Glomerular visceral epithelial cell (primary cell): Measurements from ENCODE around the gene RIMBP2.

Experiments used
- DNase-seq: peaks from one replicate; pipeline ENCODE4 v3.0.0-alpha.2; 2016; ENCODE audit errors: extremely low spot score

RIMBP2 gene

DNA sequence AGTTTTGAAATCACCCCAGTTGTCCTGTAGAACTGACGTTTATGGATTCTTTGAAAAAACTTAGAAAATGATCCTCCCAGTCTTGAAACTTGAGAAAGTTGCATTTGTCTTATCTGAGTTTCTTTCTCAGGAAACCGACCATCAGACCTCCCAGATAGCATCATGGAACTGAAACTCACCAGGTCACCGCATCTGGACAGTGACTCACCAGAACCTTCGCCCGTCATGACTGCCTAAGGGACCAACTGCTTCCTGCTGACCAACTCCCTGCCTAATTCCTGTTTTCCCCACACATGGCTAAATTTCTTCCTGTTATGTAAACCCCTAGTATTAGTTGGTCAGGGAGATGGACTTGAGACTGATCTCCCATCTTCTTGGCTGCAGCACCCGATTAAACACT is 175.7 kb downstream of the RIMBP2 start:
- no peak for DNase-seq

DNA sequence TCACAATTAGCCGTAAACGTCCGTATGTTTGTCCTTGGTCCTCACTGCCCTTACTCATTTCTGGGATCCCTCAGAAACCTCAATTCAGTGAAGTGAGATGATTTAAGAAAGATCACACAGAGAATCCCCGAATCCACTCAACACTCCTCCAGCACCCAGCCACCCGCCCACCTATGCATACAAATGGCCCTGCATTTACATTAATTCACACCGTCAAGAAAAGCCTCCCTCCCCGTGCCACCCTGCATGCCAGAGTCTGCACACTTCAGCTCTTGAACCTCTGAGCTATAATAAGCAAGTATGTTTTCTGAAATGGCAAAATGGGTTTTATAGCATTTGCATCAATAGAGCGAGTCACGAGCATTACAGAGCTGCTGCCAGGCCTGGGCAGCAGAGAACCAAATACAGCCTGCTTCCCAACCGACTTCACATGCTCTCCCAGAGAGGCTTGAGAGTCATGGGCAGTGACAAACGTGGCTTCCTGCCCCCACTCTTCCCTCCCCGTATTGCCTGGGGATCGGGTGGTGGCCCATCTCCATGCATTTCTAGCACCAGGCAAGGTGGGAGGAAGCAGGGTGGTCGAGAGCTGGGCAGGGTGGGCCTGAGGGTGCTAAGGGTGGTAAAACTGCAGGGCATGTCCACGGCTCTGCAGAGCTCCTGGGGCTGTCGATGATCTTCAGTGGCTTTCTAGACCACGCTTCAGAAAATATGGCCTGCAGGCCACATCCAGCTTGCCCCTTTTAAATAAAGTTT is 177.6 kb downstream of the RIMBP2 start:
- no peak for DNase-seq

DNA sequence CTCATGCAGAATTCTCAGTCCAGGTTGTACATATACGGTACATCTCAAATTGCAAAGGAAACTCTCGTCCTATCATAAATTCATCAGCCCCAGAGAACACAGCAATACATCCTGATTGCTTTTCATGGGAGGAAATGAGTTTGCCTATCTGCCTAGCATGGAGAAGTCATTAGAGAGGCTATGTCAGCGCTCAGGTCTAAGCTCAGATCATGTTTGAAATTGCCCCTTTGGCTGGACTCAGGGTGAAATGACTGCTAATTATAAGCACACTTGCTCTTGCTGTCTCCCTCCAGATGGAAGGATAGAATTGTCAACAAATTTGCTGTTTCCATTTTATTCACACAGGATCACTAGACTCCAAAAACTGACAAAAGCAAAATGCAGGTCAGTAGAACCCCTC is 178.4 kb downstream of the RIMBP2 start:
- DNase-seq: no peak

DNA sequence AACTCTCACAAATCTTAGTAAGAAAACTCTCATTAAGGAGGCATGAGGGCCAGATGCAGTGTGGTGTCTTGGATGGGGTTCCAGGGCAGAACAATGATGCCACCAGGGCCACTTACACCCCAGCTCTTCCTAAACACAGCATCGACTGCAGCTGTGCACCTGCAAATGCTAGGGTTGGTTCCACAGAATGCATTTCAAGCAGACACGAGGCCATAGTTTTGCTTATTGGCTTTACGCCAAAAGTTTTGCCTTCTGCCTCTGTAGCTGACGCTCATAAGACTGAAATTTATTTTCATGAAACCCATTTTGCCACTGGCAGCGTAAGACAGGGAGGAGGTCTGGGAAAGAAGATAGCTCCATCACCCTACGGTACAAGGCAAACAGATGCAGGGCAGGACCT is 179.0 kb downstream of the RIMBP2 start:
- DNase-seq: no peak

DNA sequence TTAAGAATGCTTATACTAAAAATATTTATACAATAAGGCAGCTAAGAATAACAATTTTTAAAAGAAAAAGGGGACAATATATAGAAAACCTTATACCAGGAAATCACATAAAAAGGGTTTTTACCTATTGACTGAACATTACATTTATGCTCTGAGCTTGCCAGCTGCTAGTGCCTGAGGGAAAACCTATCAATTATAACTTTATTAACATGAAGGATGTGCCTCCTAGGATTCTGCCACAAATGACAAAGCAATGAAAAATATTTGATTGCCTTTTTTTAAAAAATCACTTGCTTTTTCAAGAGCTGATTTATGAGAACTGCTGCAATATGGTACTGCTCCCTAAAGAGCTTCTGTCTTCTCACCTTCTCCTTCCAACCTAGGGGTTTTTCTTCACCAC is 185.7 kb downstream of the RIMBP2 start:
- no peak for DNase-seq

GRCh38 chr12:130529781-130530180 is 186.3 kb downstream of the RIMBP2 start:
- no peak for DNase-seq

GRCh38 chr12:130527239-130527638 is 188.9 kb downstream of the RIMBP2 start:
- no peak for DNase-seq

DNA sequence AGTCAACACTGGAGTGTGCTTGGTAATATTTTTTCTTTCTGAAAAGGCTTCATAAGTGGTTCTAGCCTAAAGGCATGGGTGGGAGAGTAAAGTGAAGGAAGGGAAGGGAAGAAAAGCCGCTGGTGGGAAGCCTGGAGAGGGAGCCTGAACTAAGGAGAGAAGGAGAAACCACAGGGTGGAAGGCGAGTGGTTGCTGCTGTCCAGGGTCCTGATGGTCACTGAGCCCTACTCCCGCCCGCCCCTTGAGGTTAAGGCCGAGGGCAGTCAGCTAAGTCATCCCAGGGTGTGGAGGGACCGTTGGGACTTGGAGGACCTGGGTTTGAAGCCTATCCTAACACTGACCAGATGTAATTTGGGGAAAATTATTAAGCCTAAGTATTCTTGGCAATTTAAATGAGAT is 189.3 kb downstream of the RIMBP2 start:
- no peak for DNase-seq

GRCh38 chr12:130525384-130526172 is 190.5 kb downstream of the RIMBP2 start:
- no peak for DNase-seq

DNA sequence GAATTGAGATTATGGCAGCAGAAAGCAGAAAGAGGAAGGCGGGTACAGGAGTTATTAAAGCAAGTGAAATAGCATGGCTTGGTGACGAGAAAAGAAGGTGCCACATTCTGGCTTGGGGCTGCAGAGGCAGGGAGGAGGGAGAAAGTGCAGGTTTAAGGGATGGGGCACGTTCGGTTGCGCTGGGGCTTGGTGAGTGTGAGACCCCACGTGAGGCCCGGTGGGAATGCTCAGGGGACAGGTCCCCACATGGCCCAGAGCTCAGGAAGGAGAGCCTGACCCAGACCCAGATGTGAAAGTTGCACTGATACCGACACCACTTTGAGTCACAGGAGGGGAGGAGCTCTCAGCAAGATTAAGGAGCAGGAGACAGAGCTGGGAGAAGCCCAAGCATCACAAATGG is 191.3 kb downstream of the RIMBP2 start:
- no peak for DNase-seq

DNA sequence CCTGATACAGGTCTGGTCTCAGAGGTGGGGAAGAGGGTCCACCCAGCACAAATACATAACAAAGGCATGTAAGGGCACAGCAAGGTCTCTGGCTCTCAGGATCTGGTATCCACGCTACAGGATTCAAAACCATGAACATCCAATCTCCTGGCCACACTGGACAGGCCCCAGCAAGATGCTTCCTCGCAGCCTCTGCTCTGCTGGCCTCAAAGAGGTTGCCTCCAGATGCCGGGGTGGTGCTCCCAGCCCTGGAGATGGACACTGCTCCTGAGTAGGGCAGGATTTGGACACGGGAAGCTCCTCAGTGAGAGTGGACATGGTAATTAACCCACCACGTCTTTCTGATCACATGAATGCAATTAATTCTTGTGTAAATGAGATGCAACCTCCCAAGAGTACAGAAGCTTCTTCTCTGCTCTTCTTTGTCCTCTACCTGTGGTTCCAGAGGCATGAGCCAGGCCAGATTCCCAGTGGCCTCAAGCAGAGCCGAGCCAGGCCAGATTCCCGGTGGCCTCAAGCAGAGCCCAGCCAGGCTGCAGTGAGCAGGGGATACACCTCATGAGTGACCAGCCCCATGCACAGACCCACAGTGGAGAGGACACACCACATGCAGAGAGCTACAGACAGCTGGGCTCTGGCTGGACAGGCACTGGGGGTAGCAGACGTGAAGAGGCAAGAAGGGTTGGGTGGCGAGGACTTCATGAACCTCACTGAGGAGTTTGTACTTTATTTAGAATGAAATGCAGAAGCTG is 192.1 kb downstream of the RIMBP2 start:
- no peak for DNase-seq

- DNase-seq: no peak
These were observed 192.9 kb downstream of the RIMBP2 start for GRCh38 chr12:130523208-130523607.

DNA sequence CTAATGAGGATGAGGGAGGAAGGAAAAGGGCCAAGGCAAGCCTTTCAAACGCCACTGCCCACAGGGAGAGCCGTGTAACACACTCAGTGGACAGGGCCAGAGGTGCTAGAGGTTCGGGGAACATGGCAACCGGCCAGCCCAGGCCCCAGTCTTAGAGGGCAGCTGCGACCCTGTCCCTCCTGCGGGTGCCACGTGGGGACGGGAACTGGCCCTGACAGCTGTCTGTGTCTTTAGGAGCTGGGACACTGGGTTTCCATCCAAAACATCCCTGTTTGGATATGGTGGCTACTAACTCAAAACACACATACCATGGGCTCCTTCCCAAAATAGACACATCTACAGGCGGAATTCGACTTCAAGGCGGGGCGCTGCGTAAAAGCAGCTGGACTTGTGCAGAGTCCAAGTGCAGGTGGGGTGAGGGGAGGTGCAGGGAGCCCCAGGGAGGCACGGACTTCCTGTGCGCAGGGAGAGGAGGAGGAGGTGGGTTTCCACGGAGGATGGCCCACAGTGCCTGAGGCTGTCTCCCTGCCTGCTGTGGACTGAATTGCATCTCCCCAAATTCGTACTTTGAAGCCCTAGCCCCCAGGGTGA is 193.8 kb downstream of the RIMBP2 start:
- no peak for DNase-seq

DNA sequence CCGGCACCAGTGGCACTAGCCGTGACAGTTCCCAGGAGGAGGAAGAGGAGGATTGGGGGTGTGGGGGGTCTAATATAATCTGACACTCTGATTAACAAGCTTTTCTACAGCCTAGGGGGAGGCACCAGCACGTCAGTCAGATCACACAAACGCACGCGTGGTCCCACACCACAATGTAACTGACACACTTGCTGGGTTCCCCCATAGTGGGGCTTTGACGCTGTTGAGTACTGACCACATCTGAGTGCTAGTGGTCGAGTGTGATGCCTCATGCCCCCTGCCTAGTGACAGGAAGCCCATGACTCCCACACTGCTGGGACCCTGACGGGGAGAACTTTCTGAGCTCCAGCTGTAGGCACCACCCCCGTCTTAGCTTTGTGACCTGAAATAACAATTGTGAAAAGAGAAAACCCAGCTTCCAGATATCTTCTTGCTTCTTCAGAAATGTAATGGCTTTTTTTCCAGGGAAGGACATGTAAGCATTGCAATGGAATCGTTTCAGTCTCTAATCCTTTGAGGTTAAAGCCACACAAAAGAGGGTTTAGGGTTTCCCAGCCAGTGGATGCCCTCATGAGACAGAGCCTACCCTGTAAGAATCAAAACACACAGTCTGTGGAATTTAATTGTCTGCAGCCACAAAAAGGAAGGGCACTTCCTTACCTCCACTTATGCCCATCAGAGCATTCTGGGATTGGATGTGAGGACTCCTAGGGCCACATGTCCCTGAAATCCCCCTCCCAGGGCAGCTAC is 194.5 kb downstream of the RIMBP2 start:
- DNase-seq: no peak

- DNase-seq: no peak
These were observed 195.3 kb downstream of the RIMBP2 start for GRCh38 chr12:130520784-130521183.

DNA sequence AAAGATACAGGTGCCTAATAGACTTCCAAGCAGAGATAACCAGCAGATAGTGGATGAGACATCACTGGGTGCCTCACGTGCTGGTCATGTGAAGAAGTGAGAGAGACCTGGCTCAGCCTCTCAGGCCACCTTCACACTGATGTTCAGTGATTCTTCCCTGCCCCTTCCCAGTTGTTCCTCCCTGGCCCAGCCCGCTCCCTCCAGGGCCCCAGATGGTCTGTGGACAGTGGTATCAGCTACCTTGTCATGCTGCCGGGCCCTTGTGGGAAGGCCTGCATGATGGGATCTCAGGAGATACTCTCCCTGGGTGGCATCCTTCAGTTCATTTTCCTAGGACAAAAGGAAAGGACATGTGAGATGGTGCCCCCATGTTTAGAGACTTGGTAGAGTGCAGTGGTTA is 198.5 kb downstream of the RIMBP2 start:
- no peak for DNase-seq

DNA sequence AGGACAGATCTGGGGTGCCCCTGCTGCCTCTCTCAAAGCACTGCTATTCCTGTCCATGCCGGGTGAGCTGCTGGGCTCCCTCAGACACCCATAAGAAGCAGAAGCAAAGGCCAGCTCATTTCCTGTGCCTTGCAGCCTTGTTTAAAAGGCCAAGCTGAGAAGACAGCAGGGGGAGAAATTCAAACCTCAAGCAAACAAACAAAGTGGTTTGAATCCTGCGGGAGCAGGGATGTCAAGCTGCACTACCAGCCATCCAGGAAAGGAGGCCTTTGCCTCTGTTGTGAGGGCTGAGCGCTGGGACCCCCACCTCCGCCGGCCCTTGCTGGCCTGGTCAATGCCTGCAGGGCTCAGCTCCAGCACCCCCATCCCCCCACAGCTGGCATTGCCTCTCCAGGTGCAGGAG is 201.9 kb downstream of the RIMBP2 start:
- no peak for DNase-seq

DNA sequence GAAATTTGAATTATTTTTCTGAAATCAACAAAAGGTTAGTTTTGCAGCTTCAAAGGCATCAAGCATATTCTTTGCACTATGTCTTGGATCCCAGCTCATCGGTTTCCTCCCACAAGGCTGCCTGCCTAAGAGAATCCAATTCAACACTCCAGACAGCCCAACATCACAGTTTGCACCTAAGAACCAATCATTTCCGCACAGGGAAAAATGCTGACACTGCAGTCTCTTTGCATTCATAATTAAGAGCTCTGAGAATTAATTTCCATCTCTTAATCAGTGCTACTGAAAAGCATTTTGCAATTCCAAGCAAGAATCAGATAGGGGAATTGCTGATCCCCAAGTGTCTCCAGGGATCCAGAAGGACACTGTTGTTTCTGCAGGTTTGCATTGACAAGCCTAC is 202.5 kb downstream of the RIMBP2 start:
- no peak for DNase-seq

- no peak for DNase-seq
These were observed 204.8 kb downstream of the RIMBP2 start for GRCh38 chr12:130511285-130511684.

GRCh38 chr12:130509454-130509853 is 206.6 kb downstream of the RIMBP2 start:
- no peak for DNase-seq

- DNase-seq: no peak
These were observed 207.3 kb downstream of the RIMBP2 start for GRCh38 chr12:130508847-130509246.

DNA sequence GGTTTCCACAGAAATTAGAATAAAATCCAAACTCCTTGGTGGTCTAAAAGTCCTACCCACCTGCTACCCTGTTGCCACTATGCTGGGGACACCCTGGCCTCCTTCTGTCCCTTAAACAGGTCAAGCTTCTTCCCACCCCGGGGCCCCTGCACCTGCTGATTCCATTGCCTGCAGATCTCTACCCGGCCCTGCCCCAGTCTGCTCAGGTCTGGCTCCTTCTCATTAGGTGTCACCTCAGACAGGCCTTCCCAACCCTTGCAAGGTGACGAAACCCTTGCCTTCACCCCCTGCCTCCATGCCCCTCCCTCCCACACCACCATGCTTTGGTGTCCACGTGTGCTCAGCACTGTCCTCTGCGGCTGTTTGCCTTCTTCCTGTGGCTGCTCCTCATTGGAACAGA is 207.8 kb downstream of the RIMBP2 start:
- DNase-seq: no peak
